Mammary epithelial cell (primary cell): ENCODE results near the gene APLF.

Source experiments
- CTCF ChIP-seq, 2 donors: IDR thresholded peaks in 1 of 2; conservative IDR thresholded peaks in 1 of 2; 2 replicates each; pipeline ENCODE4 v1.5.1; 2011 to 2012; ENCODE audit warnings: inconsistent platforms in 2 of 2, low read length in 2 of 2, mild to moderate bottlenecking in 2 of 2, control low read depth in 1 of 2, low read depth in 1 of 2; ENCODE audit not compliant: insufficient read depth in 1 of 2; ENCODE audit errors: extremely low read depth in 1 of 2
- EZH2 ChIP-seq: IDR thresholded peaks from 2 replicates; pipeline ENCODE4 v1.6.1; 2012; ENCODE audit warnings: low read length, inconsistent platforms, borderline replicate concordance

GRCh38 chr2:68544811-68545210, 77.4 kb downstream of the APLF start:
- no peak for TF ChIP-seq CTCF (conservative IDR thresholded peaks at IDR 0.05 in 1 of 2, IDR thresholded peaks at IDR 0.05 in 1 of 2; ENCODE audit: extremely low read depth in 1 of 2, insufficient read depth in 1 of 2, low read depth in 1 of 2, low read length in 2 of 2)
- TF ChIP-seq EZH2, result no peak
